GM11168 (cell line): ENCODE measurements around the gene CFAP97D2.
"Not testable (repeated sequence)": the region's sequence is repeated elsewhere in the genome, so short reads cannot be mapped to it uniquely, and the experiment has no call there.

ENCODE experiments used
- in situ Hi-C: fragments of 300-500 bp; cut with MboI; formaldehyde crosslinking; loops from one replicate; pipeline ENCODE4 v1.12.0; 2022; ENCODE audit warnings: low sequenced_read_pairs; ENCODE audit not compliant: unreplicated experiment

CFAP97D2 gene

DNA sequence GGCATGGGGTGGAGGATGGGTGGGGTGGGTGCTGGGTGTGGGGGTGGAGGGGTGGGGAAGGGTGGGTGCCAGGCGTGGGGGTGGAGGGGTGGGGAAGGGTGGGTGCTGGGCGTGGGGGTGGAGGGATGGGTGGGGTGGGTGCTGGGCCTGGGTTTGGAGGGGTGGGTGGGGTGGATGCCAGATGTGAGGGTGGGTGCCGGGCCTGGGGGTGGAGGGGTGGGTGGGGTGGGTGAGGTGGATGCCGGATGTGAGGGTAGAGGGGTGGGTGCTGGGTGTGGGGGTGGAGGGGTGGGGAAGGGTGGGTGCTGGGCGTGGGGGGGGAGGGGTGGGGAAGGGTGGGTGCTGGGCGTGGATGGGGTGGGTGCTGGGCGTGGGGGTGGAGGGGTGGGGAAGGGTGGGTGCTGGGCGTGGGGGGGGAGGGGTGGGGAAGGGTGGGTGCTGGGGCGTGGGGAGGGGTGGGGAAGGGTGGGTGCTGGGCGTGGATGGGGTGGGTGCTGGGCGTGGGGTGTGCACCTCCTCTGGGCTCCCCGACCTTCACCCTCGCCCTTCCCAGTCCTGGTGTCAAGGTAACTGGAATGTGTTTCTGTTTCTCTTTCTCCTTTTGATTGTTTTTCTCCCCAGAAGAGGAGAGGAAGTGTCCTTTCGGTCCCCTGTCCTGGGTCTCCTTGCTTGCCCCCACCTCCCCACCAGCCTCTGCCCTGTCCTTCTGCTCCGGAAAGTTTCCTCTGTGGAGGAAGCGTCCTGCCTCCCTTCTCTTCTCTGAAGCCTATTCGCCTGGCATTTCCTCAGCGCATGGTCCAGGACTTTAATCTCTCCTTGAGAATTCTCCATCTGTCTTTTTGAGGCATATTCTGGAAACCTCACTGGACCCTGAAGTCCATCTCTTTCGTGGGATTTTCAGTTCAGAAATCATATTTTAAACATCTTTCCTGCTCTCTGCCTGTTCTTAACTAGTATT lies 22.9 kb upstream of the CFAP97D2 start:
- in situ Hi-C loops = no loop called here

DNA sequence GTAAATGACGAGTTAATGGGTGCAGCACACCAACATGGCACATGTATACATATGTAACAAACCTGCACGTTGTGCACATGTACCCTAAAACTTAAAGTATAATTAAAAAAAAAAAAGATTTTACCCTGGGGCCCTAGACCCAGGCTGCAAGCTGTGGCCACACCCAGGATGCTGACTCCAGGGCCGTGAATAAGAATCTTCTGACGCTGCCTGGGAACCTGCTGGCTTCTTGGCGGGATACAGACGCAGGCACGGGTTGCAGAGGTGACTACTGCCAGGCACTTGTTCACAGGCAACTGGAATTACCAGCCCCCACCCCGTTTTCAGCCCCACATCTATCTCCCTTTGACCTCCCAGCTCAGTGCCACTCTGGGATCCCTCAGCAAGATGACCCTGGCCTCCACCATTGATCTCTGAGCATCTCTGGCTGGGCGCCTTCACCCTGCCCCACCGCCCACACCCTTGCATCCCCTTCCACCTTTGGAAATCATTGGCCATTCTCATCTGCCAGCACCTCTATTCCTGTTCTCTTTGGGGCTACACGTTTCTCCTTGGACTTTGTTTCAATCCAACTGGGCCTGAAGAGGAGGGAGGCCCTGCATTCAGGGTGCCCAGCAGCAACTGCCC lies 21.1 kb upstream of the CFAP97D2 start:
- in situ Hi-C loops = no loop called here

DNA sequence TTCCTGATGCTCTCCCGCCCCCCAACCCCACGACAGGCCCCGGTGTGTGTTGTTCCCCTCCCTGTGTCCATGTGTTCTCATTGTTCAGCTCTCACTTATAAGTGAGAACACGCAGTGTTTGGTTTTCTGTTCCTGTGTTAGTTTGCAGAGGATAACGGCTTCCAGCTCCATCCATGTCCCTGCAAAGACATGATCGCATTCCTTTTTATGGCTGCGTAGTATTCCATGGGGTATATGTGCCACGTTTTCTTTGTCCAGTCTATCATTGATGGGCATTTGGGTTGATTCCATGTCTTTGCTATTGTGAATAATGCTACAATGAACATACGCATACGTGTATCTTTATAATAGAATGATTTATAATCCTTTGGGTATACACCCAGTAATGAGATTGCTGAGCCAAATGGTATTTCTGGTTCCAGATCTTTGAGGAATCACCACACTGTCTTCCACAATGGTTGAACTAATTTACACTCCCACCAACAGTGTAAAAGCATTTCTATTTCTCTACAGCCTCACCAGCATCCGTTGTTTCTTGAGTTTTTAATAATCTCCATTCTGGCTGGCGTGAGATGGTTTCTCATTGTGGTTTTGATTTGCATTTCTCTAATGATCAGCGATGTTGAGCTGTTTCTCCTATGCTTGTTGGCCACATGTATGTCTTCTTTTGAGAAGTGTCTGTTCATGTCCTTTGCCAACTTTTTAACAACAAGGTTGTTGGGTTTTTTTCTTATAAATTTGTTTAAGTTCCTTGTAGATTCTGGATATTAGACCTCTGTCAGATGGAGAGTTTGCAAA lies 20.0 kb upstream of the CFAP97D2 start:
- in situ Hi-C loops = not testable (repeated sequence)

DNA sequence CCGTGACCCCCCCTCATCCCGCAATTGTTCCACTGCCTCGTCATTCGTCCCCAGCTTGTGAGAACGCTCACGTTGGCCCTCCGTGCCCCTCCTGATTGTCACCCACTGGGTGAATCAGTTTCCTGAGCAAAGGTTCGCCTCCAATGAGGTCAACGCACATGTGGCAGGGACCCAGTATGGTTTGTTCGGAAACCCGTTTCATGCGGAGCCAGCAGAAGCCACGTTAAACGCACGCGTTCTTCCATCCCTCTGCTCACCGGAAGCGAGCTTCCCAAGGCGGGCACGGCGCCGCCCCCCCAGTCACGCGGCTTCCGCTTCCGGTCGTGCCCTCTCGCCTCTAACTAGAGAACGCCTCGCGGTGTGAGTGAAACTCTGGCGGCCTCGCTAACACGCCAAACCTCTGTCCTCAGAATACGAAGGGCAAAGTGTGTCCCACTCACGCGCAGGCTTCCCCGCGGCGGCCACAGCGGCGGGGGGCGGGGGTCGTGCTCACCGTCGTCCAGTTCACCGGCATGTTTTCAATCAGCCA lies 18.0 kb upstream of the CFAP97D2 start:
- in situ Hi-C loops = no loop called here

DNA sequence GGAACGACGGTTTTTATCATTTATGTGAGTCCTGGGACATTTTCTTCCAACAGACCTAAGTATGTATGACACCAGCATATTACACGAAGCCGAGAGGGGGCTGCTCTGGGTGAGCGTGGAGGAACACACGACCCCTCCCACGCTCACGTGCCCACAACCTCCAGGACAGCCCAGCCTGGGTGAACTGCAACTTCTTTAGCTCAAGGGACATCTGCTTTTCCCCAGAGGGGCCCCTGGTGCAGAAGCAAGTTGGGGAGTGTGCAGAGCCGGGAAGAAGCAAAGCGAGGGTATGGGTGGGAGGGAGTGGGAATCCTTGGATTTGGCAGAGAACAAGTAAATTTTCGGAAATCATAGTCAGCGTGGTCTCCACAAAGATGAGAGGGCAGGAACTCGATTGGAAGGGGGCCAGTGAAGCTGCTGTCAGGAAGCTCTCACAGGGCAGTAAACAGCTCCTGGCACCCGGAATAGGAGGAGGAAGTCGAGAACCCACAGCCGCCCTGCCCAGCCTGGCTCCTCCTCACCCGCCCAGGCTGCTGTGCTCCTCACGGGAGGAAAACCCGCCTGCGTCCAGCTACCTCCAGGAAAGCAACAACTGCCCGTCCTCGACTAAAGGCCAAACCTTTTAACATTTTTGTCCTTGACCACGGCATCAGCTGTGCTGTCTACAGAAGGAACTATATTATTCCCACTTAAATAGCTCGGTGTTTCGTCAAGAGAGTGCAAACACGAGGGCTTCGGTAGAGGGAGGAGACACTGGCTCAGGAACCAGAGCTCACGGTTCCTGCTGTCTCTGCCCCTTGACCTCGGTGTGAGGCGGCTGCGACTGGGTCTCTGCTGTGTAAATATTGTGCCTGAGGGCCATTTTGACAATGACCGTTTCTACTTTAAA lies 17.2 kb upstream of the CFAP97D2 start:
- in situ Hi-C loops = no loop called here

DNA sequence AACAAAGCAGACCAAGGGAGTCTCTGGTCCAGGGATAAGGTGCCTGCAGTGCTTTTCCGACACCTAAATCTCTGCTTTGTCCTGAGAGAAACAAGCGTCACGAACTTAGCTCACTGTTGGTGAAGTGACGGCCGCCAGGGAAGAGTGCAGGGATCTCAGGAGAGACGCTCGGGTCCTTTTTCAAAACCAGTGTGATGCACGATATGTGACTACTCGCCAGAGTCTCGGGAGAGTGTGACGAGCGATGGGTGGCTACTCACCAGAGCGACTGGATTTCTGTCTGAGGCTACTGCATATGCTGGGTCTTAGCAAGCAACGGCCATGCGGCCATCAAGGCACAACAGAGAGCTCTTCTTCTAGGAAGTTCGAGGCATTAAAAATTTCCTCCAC lies 16.5 kb upstream of the CFAP97D2 start:
- in situ Hi-C loops = no loop called here

DNA sequence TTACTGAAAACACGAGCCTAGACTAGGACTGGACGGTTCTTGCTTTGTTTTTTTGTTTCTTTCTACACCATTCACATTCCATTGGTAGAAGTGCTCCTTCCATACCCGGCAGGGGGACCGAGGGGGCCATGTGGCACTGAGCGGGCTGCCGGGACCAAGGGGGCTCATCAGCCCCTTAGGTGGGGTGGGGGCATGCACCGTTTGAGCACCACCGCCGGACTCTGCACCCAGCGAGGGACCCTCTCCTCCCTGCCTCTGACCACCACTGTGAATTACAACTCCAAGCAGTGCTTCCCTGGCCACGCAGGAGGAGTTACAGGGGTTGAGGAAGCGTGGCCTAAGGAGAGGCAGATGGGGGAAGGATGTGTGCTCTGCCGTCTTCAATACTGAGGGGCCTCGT lies 15.0 kb upstream of the CFAP97D2 start:
- in situ Hi-C loops = no loop called here

DNA sequence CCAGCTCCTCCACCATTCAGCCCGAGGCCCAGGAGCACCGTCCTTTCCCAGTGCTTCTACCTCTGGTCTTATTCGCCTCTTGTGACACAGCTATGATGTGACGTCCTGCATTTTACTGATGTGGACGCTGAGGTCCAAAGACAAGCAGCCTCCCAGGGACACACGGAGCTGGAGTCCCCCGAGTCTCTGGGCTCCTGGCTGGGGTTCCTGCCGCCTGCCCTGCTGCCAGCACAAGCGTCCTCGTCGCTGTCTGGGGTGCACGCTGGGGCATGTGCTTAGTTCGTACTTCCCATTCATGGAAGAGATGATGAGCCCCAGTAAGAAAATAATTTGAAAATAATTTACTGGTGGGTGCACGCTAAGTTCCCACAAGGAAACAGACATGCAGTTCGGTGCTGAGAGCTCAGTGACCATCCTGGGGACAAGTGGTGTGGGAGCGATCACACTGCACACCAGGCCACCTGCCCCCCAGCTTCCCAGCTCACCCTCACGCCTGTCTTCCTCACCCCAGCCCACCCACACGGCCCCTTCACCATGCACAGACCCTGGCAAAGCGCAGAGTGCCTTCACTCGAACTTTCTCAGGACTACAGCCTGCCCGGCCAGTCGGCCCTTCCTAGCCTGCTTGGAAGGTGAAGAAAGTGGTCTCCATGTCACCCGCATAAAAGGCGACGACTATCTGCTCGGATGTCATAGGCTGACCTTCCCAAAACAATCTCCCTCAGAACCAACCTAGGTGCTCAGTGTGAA lies 14.2 kb upstream of the CFAP97D2 start:
- in situ Hi-C loops = no loop called here

DNA sequence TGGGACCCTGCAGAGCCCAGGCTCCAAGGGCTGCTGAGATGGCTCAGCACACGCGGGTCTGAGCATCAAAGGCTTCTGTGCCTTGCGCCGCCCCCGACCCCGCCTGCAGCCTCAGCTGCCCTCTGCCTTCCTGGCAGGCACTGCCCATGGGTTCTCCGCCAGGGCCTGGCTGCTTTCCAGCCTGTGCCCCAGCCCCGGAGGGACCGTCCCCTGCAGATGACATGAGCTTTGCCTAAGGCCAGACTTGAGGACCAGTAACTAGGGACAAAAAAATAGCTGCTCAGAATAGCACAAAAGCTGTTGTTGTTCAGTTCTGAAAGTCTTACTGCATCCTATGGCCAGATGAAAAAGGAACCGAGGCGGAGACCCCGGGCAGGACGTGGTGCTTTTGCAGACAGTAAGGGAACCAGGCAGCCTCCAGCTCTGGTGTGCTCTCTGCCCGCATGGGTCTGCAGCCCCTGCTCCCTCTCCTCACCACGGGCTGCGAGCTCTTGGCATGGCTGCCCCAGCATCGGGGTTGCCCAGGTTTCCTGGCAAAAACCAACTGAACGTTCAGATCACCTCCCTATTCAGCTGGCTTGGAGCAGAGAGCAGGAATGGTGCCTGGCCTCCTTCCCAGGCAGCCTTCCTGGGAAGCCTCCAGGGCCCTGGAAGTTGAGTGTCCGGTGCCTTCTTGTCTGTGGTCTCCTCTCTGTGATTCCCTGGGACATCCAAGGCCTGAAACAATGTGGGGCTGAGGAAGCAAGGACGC lies 12.5 kb upstream of the CFAP97D2 start:
- in situ Hi-C loops = no loop called here

DNA sequence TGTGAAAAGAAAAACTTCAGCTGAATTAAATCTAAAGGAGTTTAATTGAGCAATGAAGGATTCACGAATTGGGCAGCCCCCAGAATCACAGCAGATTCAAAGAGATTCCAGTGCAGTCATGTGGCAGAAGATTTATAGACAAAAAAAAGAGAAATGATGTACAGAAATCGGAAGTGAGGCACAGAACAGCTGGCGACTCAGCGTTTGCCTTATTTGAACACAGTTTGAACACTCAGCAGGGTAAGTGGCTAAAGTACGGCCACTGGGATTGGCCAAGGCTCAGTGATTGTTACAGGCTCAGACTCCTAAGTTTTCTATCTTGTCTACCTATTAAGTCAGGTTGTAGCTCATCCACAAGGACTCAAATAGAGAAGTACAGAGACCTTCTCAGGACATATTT lies 11.6 kb upstream of the CFAP97D2 start:
- in situ Hi-C loops = no loop called here

DNA sequence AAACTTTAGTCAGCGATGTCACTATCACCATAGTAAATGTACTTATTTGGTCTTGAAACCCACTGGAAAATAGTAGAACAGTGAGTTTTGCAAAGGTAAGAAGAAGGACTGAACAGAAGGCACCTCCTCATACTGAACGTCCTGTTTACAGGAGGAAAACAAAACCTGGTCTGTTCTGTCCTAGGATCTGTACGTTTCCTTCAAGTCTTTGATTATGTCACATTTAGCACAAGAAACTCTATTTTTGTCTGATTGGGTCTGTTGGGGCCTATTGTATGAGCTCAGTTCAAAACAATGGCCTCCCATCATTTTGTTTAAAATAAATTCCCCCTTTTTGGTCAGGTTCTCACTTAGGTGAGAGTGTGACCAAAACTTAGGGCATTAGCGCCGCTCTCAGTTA lies 11.2 kb upstream of the CFAP97D2 start:
- in situ Hi-C loops = no loop called here

DNA sequence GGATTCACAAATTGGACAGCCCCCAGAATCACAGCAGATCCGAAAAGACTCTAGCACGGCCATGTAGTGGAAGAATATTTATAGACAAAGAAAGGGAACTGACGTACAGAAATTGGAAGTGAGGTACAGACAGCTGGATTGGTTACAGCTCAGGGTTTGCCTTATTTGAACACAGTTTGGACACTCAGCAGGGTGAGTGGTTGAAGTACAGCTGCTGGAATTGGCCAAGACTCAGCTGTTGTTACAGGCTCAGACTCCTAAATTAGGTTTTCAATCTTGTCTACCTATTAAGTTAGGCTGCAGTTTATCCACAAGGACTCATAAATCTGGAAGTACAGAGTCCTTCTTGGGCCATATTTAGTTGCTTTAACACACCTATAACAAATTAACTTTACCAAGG lies 5.8 kb upstream of the CFAP97D2 start:
- in situ Hi-C loops = no loop called here

DNA sequence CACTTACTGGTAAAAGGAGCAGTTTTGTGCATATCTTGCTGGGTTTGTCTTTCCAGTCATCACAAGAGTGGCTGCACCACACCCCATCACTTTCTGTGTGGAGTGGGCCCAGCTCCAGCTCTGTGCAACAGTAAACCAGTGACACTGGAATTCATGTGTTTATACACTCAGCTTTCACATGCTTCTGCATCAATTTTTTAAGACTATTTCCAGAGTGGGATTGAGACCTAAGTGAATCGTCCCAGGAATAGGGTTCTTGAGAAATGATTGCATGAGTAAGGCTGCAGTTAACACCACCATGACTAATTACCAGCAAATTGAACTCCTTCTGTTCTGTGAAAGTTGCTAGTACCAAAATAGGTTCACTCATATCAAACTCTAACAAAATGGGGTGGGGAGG lies 5.3 kb upstream of the CFAP97D2 start:
- in situ Hi-C loops = no loop called here

DNA sequence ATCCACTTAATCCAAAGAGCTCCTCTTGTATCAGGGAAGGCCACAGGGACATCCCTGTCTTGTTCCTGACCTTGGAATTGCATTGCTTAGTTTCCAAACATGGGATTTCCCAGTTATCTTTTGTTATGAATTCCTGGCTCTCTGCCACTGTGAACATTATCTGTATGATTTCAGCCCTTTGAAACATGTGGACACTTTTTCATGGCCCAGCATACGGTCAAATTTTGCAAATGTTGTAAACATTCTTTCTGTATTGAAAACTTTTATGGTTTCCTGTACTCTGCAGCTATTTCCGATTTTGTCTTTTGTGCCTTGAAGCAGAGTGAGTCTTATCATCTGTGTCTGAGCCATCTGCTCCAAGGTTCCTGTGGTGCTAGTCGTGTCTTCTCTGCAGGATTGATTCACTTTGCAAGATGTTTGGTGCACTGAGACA lies 4.5 kb upstream of the CFAP97D2 start:
- in situ Hi-C loops = no loop called here

DNA sequence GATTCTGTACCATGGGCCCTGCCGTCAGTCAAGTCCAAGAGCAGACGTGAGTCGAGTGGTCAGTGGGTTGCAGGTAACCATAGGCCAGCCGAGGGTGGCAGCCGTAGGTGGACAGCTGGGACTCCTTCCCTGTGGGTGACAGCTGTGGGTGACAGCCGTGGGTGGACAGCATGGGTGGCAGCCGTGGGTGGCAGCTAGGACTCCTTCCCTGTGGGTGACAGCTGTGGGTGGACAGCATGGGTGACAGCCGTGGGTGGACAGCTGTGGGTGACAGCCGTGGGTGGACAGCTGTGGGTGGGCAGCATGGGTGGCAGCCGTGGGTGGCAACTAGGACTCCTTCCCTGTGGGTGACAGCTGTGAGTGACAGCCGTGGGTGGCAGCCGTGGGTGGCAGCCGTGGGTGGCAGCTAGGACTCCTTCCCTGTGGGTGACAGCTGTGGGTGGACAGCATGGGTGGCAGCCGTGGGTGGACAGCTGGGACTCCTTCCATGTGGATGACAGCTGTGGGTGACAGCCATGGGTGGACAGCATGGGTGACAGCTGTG lies 2.6 kb upstream of the CFAP97D2 start:
- in situ Hi-C loops = not testable (repeated sequence)

DNA sequence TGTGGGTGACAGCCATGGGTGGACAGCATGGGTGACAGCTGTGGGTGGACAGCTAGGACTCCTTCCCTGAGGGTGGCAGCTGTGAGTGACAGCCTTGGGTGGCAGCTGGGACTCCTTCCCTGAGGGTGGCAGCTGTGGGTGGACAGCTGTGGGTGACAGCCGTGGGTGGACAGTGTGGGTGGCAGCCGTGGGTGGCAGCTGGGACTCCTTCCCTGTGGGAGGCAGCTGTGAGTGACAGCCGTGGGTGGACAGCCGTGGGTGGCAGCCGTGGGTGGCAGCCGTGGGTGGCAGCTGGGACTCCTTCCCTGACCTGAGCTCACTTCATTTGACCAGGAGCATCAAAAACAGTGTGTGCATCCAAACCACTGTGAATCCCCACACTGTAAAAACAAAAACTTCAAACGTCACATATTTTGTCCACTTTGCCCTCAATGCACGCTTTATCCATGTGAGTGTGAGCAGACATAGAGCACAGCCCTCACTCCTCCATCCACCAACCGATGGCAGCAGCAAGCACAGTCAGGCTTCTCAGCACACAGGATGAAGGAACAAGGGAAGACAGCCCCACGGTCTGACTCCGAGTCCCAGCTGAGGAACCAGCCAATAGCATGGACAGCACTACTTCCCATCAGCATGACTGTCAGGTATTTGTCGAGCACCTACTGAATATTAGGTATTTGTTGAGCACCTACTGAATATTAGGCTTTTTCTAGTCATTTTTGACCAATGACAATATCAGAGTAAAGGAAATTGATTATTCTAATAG lies 1.6 kb upstream of the CFAP97D2 start:
- in situ Hi-C loops = no loop called here
